OCI-M2 (cell line): ENCODE data around the gene SLC39A9.
"Not testable (repeated sequence)": the region's sequence is repeated elsewhere in the genome, so short reads cannot be mapped to it uniquely, and the experiment has no call there.

ENCODE experiments used
- DNase-seq: peaks from one replicate; lab custom pipeline; 2025; ENCODE audit not compliant: unreplicated experiment; lab: John Stamatoyannopoulos, UW

SLC39A9 gene

GRCh38 chr14:69366761-69367160 lies 31.7 kb upstream of the SLC39A9 start:
- no peak for DNase-seq

- no peak for DNase-seq
These were observed 30.1 kb upstream of the SLC39A9 start for GRCh38 chr14:69368381-69368780.

GRCh38 chr14:69370061-69370460 lies 28.4 kb upstream of the SLC39A9 start:
- no peak for DNase-seq

- no peak for DNase-seq
These were observed 26.3 kb upstream of the SLC39A9 start for GRCh38 chr14:69372146-69372545.

- no peak for DNase-seq
These were observed 25.4 kb upstream of the SLC39A9 start for GRCh38 chr14:69373104-69373503.

GRCh38 chr14:69374235-69374634 lies 24.3 kb upstream of the SLC39A9 start:
- no peak for DNase-seq

- DNase-seq, result no peak
These were observed 23.3 kb upstream of the SLC39A9 start for GRCh38 chr14:69375182-69375581.

GRCh38 chr14:69375722-69376121 lies 22.8 kb upstream of the SLC39A9 start:
- no peak for DNase-seq

- DNase-seq, result no peak
These were observed 22.1 kb upstream of the SLC39A9 start for GRCh38 chr14:69376439-69376838.

GRCh38 chr14:69378274-69378673 lies 20.2 kb upstream of the SLC39A9 start:
- DNase-seq, result no peak

GRCh38 chr14:69387311-69387710 lies 11.2 kb upstream of the SLC39A9 start:
- no peak for DNase-seq

- DNase-seq, result not testable (repeated sequence)
These were observed 7.1 kb upstream of the SLC39A9 start for GRCh38 chr14:69391400-69391799.

GRCh38 chr14:69392481-69392880 lies 6.0 kb upstream of the SLC39A9 start:
- no peak for DNase-seq

GRCh38 chr14:69395929-69396328 lies 2.6 kb upstream of the SLC39A9 start:
- DNase-seq, result no peak

- DNase-seq, result no peak
These were observed 322 bp downstream of the SLC39A9 start for GRCh38 chr14:69398818-69399210.

GRCh38 chr14:69399750-69400149 lies 1.3 kb downstream of the SLC39A9 start:
- DNase-seq, result no peak

GRCh38 chr14:69400154-69400553 lies 1.7 kb downstream of the SLC39A9 start:
- DNase-seq, result no peak

- no peak for DNase-seq
These were observed 3.3 kb downstream of the SLC39A9 start for GRCh38 chr14:69401841-69402240.

GRCh38 chr14:69404478-69404877 lies 6.0 kb downstream of the SLC39A9 start:
- no peak for DNase-seq

GRCh38 chr14:69404883-69405282 lies 6.4 kb downstream of the SLC39A9 start:
- DNase-seq, result no peak

- no peak for DNase-seq
These were observed 7.3 kb downstream of the SLC39A9 start for GRCh38 chr14:69405762-69406161.

GRCh38 chr14:69408331-69408960 lies 10.0 kb downstream of the SLC39A9 start:
- no peak for DNase-seq

GRCh38 chr14:69413483-69413882 lies 15.0 kb downstream of the SLC39A9 start:
- DNase-seq, result no peak
